Hepatocyte (in vitro differentiated cells): ENCODE measurements around the gene ZBTB20. TPM values are rescaled to one million over a fixed set of nuclear protein-coding genes. Genes with fewer than 3 reads are reported as not detected.

Source experiments
- DNase-seq: peaks from one replicate; pipeline ENCODE4 v3.0.0-alpha.2; 2016; ENCODE audit warnings: low spot score
- H2AFZ ChIP-seq: fragments of 200-600 bp; sonication (generic); 2 replicates; pipeline ENCODE4 v1.6.0; 2016; ENCODE audit warnings: antibody characterized with exemption, mild to moderate bottlenecking
- H3K27ac ChIP-seq: fragments of 200-600 bp; sonication (generic); 2 replicates; pipeline ENCODE4 v1.5.1; 2016; ENCODE audit warnings: mild to moderate bottlenecking
- H3K27me3 ChIP-seq: fragments of 200-600 bp; sonication (generic); 2 replicates; pipeline ENCODE4 v1.6.1; 2016
- H3K36me3 ChIP-seq: fragments of 200-600 bp; sonication (generic); replicated peaks from 2 replicates; pipeline ENCODE4 v1.5.1; 2016; ENCODE audit warnings: low read depth; ENCODE audit not compliant: insufficient read depth
- H3K4me1 ChIP-seq: fragments of 200-600 bp; sonication (generic); 2 replicates; pipeline ENCODE4 v1.5.1; 2016; ENCODE audit warnings: mild to moderate bottlenecking, moderate library complexity; ENCODE audit not compliant: insufficient read depth
- H3K4me2 ChIP-seq: fragments of 200-600 bp; sonication (generic); 2 replicates; pipeline ENCODE4 v1.6.0; 2016
- H3K4me3 ChIP-seq: fragments of 200-600 bp; sonication (generic); 2 replicates; pipeline ENCODE4 v1.5.1; 2016; ENCODE audit warnings: mild to moderate bottlenecking
- H3K79me2 ChIP-seq: fragments of 200-600 bp; sonication (generic); 2 replicates; pipeline ENCODE4 v1.6.0; 2017; ENCODE audit warnings: mild to moderate bottlenecking
- H3K9me2 ChIP-seq: fragments of 200-600 bp; sonication (generic); replicated peaks from 2 replicates; pipeline ENCODE4 v1.6.0; 2017; ENCODE audit warnings: mild to moderate bottlenecking; ENCODE audit not compliant: insufficient read depth
- H3K9me3 ChIP-seq: fragments of 200-600 bp; sonication (generic); 2 replicates; pipeline ENCODE4 v1.5.1; 2016; ENCODE audit warnings: low read depth, mild to moderate bottlenecking
- H4K20me1 ChIP-seq: fragments of 200-600 bp; sonication (generic); 2 replicates; pipeline ENCODE4 v1.6.0; 2016; ENCODE audit warnings: mild to moderate bottlenecking; ENCODE audit not compliant: insufficient read depth, poor library complexity, severe bottlenecking
- EZH2 ChIP-seq: fragments of 200-600 bp; sonication (generic); IDR thresholded peaks from 2 replicates; pipeline ENCODE4 v1.6.1; 2016; ENCODE audit warnings: antibody characterized with exemption, mild to moderate bottlenecking, borderline replicate concordance
- EZH2phosphoT487 ChIP-seq: fragments of 200-600 bp; sonication (generic); IDR thresholded peaks from one replicate; pipeline ENCODE4 v1.6.1; 2018; ENCODE audit warnings: antibody characterized with exemption, mild to moderate bottlenecking, low read depth, moderate library complexity; ENCODE audit not compliant: unreplicated experiment, severe bottlenecking
- WGBS: methylation state at CpG from one replicate; pipeline ENCODE4 v1.1.6; 2016; ENCODE audit warnings: low lambda C conversion rate; ENCODE audit errors: missing lambda C conversion rate; 5-methylcytosine and 5-hydroxymethylcytosine counted together
- polyA plus RNA-seq: library from polyadenylated mRNA; unstranded; fragments of >200 nt; fragmentation: Nextera tagmentation; extraction: Ambion mirVana; gene quantifications from 2 replicates; pipeline ENCODE4 v1.2.1, GENCODE V29; 2016
- total RNA-seq: library from RNA; depleted of rRNA; stranded (reverse); fragments of >200 nt; gene quantifications from 2 replicates; pipeline ENCODE4 v1.2.3, GENCODE V29; 2014
- TF ChIP-seq, protein P1 (sequence below): fragments of 200-600 bp; sonication (generic); IDR thresholded peaks from 2 replicates; pipeline ENCODE4 v1.5.1; 2016; ENCODE audit warnings: antibody characterized with exemption, mild to moderate bottlenecking; ENCODE audit not compliant: poor library complexity

The ZBTB20 gene
- total and polyA plus RNA-seq, 2 experiments from 2014 or later: 25.8 to 28.0 TPM

DNA sequence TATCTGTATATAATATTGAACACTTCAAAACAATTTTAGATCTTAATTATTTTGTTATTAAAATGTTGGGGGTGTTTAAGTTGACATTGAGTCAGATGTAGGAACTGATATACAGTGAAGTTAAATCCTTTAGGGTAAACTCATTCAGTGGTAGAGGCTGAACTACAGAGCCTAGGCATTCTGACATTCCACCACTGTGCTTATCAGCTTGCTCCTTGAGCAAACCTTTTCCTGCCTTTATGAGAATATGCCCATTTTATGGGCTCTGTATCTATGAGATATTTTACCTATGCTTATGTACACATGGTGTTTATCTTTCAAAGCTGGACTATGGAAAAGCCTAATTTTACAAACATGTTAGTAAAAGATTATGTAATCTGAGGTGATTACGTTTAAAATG lies 407.5 kb downstream of the ZBTB20 start:
- Histone ChIP-seq H2AFZ (no peak overlapping the region), H3K4me1 (no peaks in the 10 kb centered on the region), H3K4me2 (no peak overlapping the region), H3K27ac (no peak overlapping the region), H3K9me3 (no peaks in the 10 kb centered on the region), H3K4me3 (no peak overlapping the region), H4K20me1 (no peaks in the 10 kb centered on the region), H3K27me3 (no peaks in the 10 kb centered on the region), H3K36me3 (no peaks in the 10 kb centered on the region), H3K9me2 (no peaks in the 10 kb centered on the region), H3K79me2 (peaks cover 7% of the 10 kb centered on the region)
- TF ChIP-seq EZH2phosphoT487 (no peak), EZH2 (no peak)
- TF ChIP-seq, protein P1, sequence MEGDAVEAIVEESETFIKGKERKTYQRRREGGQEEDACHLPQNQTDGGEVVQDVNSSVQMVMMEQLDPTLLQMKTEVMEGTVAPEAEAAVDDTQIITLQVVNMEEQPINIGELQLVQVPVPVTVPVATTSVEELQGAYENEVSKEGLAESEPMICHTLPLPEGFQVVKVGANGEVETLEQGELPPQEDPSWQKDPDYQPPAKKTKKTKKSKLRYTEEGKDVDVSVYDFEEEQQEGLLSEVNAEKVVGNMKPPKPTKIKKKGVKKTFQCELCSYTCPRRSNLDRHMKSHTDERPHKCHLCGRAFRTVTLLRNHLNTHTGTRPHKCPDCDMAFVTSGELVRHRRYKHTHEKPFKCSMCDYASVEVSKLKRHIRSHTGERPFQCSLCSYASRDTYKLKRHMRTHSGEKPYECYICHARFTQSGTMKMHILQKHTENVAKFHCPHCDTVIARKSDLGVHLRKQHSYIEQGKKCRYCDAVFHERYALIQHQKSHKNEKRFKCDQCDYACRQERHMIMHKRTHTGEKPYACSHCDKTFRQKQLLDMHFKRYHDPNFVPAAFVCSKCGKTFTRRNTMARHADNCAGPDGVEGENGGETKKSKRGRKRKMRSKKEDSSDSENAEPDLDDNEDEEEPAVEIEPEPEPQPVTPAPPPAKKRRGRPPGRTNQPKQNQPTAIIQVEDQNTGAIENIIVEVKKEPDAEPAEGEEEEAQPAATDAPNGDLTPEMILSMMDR: no peak
- DNase-seq: no peak
- 64% methylated on average over 1 of the region's 1 CpG for WGBS

DNA sequence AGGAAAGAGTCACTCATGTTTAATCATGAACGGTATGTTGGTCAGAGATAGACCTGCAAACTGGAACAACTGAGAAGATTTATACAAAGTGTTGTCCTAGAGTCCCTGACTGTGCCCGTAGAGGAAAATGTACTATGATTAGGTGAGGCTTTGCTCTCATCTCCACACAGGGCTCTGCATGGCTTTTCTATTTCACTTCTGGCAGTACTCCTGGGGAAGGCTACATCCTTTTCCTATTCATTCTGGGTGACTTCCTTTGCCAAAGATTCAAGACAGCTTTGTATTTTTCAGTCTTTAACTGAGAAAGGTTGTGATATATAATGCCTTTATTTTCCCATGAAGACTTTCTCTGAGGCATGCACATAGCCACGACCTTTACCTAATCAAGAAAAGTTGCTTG lies 414.7 kb downstream of the ZBTB20 start:
- no peak overlapping the region for H3K4me3 ChIP-seq
- no peak overlapping the region for H3K27ac ChIP-seq
- 56% methylated on average over 3 of the region's 3 CpGs for WGBS
- peaks cover 5% of the 10 kb centered on the region for H3K4me1 ChIP-seq
- no peaks in the 10 kb centered on the region for H3K27me3 ChIP-seq
- DNase-seq: no peak
- peaks cover 4% of the 10 kb centered on the region for H3K79me2 ChIP-seq
- no peaks in the 10 kb centered on the region for H3K9me2 ChIP-seq
- H2AFZ ChIP-seq: no peak overlapping the region
- no peaks in the 10 kb centered on the region for H3K9me3 ChIP-seq
- H4K20me1 ChIP-seq: no peaks in the 10 kb centered on the region
- H3K4me2 ChIP-seq: no peak overlapping the region
- TF ChIP-seq, protein P1: no peak
- TF ChIP-seq EZH2phosphoT487 (no peak), EZH2 (no peak)
- H3K36me3 ChIP-seq: no peaks in the 10 kb centered on the region

DNA sequence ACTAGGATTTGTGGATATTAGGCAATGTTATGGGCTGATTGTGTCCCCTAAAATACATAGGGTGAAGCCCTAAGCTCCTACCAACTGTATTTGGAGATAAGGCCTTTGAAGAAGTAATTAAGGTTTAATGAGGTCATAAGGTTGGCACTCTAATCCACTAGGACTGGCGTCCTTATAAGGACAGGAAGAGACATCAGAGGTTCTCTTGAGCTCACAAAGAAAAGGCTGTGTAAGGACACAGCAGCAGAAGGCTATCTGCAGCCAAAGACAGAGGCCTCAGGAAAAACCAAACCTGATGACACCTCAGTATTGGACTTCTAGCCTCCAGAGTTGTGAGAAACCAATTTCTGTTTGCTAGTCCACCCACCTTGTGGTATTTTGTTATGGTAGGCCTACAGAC lies 416.7 kb downstream of the ZBTB20 start:
- no peak for DNase-seq
- Histone ChIP-seq H3K36me3 (no peaks in the 10 kb centered on the region), H3K9me2 (no peaks in the 10 kb centered on the region), H3K4me2 (no peak overlapping the region), H2AFZ (no peak overlapping the region), H3K79me2 (peaks cover 4% of the 10 kb centered on the region), H3K27me3 (no peaks in the 10 kb centered on the region), H3K4me3 (no peak overlapping the region), H3K9me3 (no peaks in the 10 kb centered on the region), H4K20me1 (no peaks in the 10 kb centered on the region), H3K4me1 (peaks cover 5% of the 10 kb centered on the region), H3K27ac (no peak overlapping the region)
- TF ChIP-seq EZH2phosphoT487 (no peak), EZH2 (no peak)
- TF ChIP-seq, protein P1: no peak
- 39% methylated on average over 1 of the region's 1 CpG for WGBS

DNA sequence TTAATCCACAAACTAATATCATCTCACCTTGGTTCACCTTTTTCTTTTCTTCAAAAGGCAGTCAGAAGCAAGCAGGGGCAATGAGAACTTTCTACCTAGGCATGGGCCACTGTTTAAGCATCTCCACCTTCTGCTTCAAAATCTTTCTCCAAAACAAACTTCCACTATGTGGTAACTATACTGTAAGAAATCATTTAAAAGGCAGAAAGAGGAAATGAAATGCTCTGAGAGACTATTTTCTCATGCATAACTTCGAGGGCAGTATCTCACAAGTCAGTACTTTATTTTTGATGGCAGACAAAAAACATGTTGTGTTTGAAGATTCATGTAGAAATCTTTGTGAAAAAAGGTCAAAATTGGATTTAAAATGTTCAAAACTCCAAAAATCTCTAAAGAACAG lies 419.7 kb downstream of the ZBTB20 start:
- no peaks in the 10 kb centered on the region for H3K27me3 ChIP-seq
- H3K4me1 ChIP-seq: peaks cover 5% of the 10 kb centered on the region
- H3K9me2 ChIP-seq: no peaks in the 10 kb centered on the region
- no peak overlapping the region for H3K4me2 ChIP-seq
- no peak overlapping the region for H2AFZ ChIP-seq
- TF ChIP-seq EZH2phosphoT487 (no peak), EZH2 (no peak)
- TF ChIP-seq, protein P1: no peak
- WGBS: 88% methylated on average over 1 of the region's 1 CpG
- H3K27ac ChIP-seq: no peak overlapping the region
- H4K20me1 ChIP-seq: no peaks in the 10 kb centered on the region
- no peak for DNase-seq
- no peak overlapping the region for H3K4me3 ChIP-seq
- no peaks in the 10 kb centered on the region for H3K79me2 ChIP-seq
- no peaks in the 10 kb centered on the region for H3K36me3 ChIP-seq
- H3K9me3 ChIP-seq: no peaks in the 10 kb centered on the region
